Dermis blood vessel endothelial cell (primary cell): ENCODE results near the gene ATP4A. TPM values are rescaled to one million over a fixed set of nuclear protein-coding genes. Genes with fewer than 3 reads are reported as not detected.
"Not testable (repeated sequence)": the region's sequence is repeated elsewhere in the genome, so short reads cannot be mapped to it uniquely, and the experiment has no call there.

ENCODE experiments used
- DNase-seq: peaks from one replicate; pipeline ENCODE4 v3.0.0; 2010
- total RNA-seq: library from RNA; depleted of rRNA; stranded (reverse); fragments of >200 nt; gene quantifications from 2 replicates; pipeline ENCODE4 v1.2.3, GENCODE V29; 2014

The ATP4A gene
- total RNA-seq = not detected in 2 replicates

- DNase-seq = no peak
Measured at GRCh38 chr19:35563207-35563829, at the start of gene ATP4A. Gene ATP4A, minus strand, starts transcription at chr19:35563658. Its CDS starts 29 bp downstream, at chr19:35563629.

GRCh38 chr19:35612559-35613321, 49.3 kb upstream of the ATP4A start, which contains the start of gene HAUS5:
Gene HAUS5, plus strand, starts transcription at chr19:35612735. Its CDS starts 60 bp downstream, at chr19:35612795.
- peak; percentile 95 for DNase-seq

- DNase-seq = no peak
Measured at GRCh38 chr19:35612224-35612558, 48.7 kb upstream of the ATP4A start.

GRCh38 chr19:35609851-35610353, 46.4 kb upstream of the ATP4A start:
- DNase-seq = no peak

GRCh38 chr19:35608251-35608650, 44.8 kb upstream of the ATP4A start:
- peak; percentile 13 for DNase-seq

GRCh38 chr19:35607661-35608060, 44.2 kb upstream of the ATP4A start:
- no peak for DNase-seq

- not testable (repeated sequence) for DNase-seq
Measured at GRCh38 chr19:35607170-35607569, 43.7 kb upstream of the ATP4A start.

GRCh38 chr19:35604436-35604835, 41.0 kb upstream of the ATP4A start:
- DNase-seq = not testable (repeated sequence)

DNA sequence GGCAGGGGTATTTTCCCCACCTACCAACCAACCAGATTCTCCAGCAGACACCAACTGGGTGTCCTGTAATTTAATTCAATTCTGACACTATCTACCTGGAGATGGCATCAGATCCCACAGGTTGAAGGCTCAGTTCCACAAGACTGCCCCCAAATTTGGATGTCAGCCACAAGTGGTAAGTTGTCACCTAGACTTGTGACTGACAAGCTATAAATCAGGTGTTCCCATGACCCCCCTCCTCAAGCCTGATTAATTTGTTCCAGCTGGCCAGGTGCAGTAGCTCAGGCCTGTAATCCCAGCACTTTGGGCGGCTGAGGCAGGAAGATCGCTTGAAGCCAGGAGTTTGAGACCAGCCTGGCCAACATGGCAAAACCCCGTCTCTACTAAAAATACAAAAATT, 38.5 kb upstream of the ATP4A start:
- no peak for DNase-seq

DNA sequence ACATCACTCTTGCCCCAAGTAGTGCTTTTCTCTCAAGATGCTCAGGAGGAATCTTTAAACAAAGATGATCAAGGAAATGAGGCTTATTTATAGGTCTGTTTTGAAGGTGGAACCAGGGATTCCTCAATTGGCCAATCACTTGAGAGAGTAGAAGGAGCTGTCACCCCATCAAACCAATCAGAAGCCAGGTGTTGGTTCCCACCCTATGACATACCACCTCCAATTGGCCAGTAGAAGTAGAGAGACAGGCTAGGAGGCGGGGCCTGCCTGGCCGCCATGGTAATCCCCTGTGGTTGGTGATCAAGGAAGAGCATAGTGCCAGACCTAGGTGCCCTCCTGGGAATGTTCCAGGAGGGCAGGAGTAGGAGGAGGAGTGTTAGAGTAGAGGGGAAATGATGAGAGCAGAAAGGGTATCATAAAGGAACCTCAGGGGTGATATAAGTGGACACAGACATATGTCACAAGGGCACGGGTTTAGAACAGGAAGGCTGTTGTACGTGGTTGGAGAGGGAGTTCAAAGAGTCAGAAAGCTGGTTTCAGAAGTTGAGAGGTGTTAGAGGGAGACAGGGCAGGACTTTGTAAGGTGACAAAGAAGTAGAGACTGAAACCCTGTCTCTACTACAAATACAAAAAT, 33.0 kb upstream of the ATP4A start:
- peak; percentile 19 for DNase-seq

GRCh38 chr19:35595928-35596327, 32.5 kb upstream of the ATP4A start:
- no peak for DNase-seq

- not testable (repeated sequence) for DNase-seq
Measured at GRCh38 chr19:35595026-35595425, 31.6 kb upstream of the ATP4A start.

DNA sequence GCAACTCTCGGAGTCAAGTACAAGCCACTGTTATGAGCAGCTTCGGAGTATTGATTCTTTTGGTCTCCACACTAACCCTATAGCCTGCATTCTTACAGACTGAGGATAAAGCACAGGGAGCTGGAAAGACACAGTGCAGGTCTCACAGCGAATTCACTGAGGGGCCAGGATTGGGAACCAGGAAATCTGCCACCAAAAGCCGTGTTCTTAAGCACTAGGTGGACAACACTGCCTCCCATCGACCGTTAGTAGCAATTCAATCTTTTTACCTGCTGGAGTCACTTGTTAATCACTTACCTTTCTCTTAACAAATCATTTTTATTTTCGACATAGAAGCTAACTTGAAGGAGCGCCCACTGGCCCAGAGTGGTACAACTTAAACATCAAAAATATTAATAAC, 28.8 kb upstream of the ATP4A start:
- DNase-seq = peak; percentile 66

- no peak for DNase-seq
Measured at GRCh38 chr19:35590875-35591274, 27.4 kb upstream of the ATP4A start.

- DNase-seq = peak; percentile 18
Measured at GRCh38 chr19:35587321-35587720, 23.9 kb upstream of the ATP4A start.

GRCh38 chr19:35585848-35586247, 22.4 kb upstream of the ATP4A start, which contains the start of gene PMIS2:
Gene PMIS2, plus strand, starts transcription at chr19:35586173. Its CDS starts 87 bp downstream, at chr19:35586260.
- DNase-seq = peak; percentile 9

- DNase-seq = no peak
Measured at GRCh38 chr19:35582760-35583159, 19.3 kb upstream of the ATP4A start.

DNA sequence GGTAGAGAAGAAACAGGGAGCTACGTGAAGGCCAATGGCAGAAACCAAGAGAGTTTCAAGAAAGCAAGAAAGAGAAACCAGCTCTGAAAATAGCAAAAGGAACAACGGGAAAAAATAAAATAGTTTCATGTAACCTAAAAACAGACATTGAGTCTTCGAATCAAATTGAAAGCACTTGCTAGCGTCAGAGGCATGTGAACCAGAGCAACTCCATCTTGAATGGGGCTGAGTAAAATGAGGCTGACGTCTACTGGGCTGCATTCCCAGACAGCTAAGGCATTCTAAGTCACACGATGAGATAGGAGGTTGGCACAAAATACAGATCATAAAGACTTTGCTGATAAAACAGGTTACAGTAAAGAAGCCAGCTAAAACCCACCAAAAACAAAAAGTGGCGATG, 15.2 kb upstream of the ATP4A start:
- no peak for DNase-seq

DNA sequence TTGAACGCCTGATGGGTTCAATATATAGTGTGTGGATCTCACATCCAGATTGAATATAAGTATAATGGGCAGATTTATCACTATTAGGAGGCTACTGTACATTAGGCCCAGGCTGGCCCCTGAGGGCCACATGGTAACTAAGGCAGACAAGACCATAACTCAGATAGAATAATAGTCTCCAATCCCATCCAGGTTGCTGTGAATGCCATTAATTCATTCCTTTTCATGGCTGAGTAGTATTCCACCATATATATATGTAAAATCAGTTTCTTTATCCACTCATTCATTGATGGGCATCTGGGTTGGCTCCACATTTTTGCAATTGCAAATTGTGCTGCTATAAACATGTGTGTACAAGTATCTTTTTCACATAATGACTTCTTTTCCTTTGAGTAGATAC, 14.5 kb upstream of the ATP4A start:
- no peak for DNase-seq

- no peak for DNase-seq
Measured at GRCh38 chr19:35571406-35571965, 8.0 kb upstream of the ATP4A start.

DNA sequence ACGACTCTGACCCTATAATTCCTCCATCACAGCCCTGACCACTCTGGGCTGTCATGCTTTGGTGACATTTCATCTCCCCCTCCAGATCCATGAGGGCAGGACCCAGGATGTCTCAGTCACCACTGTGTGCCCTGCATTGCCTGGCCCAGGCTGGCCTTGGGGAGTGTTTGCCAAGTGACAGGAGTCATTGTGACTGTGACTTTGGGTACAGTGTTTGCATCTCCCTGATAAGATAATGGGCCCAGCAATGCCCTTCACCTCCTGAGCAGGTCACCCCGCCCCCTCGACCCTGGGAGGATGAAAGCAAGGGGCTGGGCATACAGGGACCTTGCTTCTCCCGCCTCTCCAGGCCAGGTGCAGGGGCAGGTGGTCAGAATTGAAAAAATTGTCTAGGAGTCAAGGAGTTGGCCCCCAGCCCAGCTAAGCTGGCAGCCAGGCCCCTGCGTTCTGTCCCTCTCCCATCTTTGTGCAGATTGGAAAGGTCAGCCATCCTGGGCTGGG, 5.9 kb upstream of the ATP4A start:
- DNase-seq = no peak

GRCh38 chr19:35566738-35567137, 3.3 kb upstream of the ATP4A start:
- DNase-seq = no peak
